Inflammatory macrophage treated with lipopolysaccharide for 4 hours (primary cell): ENCODE results near the gene ACLY.
"Not testable (repeated sequence)": the region's sequence is repeated elsewhere in the genome, so short reads cannot be mapped to it uniquely, and the experiment has no call there.

Experiments used
- DNase-seq: peaks from one replicate; pipeline ENCODE4 v3.0.0-alpha.2; 2020

Gene ACLY

GRCh38 chr17:41939044-41939692 lies 20.4 kb upstream of the ACLY start:
- DNase-seq: no peak

DNA sequence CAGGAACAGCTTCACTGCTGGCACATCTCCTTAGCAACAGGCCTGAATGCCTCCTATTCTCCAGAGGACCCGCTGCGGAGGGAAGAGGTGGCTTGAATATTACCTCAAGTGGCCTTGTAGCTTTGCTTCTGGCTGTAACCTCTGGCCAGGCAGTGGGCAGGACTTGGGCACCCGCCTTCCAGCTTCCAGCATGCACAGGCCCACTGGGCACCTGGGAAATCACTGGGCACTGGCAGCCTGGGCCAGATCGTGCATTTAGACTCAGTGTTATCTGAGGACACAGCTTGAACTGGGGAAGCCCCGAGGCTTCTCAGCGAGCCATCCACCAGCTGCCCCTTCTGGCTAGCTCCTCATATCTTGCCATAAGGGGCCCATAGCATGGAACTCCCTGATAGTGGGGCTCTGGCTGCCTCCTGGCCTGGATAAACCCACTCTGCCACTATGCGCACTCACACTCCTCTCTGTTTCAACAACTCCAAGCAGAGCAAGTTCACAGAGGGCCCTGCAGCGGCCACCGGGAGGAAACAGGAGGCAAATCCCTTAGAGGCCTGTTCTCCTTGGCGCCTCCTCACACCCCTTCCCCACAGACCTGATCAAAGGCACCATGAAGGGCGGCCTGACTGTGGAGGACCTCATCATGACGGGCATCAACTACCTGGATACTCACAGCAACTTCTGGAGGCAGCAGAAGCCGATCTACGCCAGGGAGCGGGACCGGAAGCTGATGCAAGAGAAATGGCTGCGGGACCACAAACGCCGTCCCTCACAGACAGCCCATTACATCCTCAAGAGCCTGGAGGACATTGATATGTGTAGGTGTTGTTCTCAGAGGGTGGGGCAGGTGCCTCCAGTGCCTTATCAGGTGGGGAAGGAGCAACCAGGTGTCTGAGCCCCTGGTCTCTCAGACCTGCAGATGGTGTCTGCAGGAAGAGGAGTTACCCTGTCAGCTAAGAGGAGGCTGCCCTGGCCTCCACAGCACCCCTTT lies 19.5 kb upstream of the ACLY start:
- no peak for DNase-seq

GRCh38 chr17:41935641-41936040 lies 16.9 kb upstream of the ACLY start:
- no peak for DNase-seq

DNA sequence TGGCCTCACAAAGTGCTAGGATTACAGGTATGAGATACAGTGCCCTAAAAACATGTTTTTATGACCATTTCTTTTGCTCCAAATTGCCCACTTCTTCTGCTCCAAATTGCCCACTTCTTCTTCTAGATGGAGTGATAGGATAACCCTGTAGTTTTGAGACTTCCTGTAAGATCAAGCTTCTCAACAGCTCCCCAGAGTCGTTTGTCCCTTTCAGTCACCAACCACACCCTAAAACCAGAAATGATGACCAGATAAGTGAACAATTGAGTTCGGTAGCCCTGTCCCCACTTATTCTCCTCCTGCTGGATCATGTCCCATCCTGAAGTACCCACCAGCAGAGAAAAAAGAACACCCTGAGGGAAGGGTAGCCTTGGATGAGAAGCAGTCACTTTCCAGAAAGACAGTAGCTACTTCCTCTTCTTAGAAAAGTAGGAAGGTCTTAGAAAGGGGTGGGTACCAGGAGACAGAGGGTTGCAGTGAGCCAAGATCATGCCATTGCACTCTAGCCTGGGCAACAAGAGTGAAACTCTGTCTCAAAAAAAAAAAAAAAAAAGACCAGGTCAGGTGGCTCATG lies 14.2 kb upstream of the ACLY start:
- DNase-seq: peak; percentile 81

- DNase-seq: not testable (repeated sequence)
Measured at GRCh38 chr17:41931715-41932114, 13.0 kb upstream of the ACLY start.

DNA sequence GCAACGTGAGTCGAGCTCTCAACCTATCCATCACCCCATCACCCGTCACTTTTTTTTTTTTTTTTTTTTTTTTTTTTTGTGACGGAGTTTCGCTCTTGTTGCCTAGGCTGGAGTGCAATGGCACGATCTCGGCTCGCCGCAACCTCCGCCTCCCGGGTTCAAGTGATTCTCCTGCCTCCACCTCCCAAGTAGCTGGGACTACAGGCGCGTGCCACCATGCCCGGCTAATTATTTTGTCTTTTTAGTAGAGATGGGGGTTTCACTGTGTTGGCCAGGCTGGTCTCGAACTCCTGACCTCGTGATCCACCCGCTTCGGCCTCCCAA lies 12.0 kb upstream of the ACLY start:
- DNase-seq: not testable (repeated sequence)

DNA sequence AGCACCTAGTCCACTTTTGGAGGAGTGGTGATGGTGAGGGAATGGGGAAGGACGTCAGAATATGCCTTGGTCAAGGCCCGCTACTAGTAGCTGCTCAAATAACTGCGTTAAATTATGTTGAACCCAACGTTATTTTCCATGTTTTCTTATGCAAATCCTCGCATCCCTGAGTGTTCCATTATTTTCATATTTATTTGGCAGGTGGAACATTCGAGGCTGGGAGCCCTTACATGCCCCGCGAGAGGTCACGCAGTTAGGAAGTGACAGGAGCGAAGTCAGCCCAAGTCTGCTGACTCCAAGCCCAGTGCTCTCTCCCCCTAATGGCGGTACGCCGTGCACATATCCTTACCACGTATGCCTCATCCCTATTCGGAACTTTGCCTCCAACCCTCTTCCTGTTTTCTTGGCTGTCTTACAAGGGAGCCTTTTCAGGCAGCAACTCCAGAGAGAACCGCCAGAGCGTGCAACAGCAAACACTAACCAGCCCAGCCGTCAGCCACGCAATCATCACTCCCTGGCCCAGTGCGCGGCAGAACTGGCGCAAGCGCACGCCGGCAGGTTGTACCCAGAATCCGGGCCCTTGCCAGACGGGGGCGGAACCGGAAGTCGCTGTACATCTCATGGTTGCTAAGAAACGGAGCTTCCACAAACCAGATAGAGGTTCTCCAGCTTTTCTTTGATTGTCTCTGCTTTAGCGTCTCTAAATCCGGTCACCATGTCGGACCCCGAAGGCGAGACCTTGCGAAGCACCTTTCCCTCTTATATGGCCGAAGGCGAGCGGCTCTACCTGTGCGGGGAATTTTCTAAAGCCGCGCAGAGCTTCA lies 11.5 kb upstream of the ACLY start, which contains the start of gene ODAD4:
Gene ODAD4 (plus strand): TSS at position 609 of the 824 bp plus-strand sequence. CDS start 107 bp downstream, at position 716.
- peak; percentile 99 for DNase-seq

DNA sequence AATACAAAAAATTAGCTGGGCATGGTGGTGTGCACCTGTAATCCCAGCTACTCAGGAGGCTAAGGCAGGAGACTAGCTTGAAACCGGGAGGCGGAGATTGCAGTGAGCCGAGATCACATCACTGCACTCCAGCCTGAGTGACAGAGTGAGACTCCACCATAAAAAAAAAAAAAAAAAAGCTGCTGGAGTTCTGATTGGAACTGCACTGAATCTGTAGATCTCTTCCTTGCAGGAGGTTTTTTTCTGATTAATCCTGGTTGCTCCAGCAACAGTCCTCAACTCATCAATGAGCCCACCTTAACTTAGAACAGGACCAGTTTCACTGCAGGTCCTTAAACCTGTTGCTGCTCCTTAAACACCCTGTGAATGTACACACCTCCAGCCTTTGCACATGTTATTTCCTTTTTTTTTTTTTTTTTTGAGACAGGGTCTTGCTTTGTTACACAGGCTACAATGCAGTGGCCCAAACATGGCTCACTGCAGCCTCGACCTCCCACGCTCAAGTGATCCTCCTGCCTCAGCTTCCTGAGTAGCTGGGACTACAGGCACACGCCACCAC lies 10.0 kb upstream of the ACLY start:
- DNase-seq: no peak

DNA sequence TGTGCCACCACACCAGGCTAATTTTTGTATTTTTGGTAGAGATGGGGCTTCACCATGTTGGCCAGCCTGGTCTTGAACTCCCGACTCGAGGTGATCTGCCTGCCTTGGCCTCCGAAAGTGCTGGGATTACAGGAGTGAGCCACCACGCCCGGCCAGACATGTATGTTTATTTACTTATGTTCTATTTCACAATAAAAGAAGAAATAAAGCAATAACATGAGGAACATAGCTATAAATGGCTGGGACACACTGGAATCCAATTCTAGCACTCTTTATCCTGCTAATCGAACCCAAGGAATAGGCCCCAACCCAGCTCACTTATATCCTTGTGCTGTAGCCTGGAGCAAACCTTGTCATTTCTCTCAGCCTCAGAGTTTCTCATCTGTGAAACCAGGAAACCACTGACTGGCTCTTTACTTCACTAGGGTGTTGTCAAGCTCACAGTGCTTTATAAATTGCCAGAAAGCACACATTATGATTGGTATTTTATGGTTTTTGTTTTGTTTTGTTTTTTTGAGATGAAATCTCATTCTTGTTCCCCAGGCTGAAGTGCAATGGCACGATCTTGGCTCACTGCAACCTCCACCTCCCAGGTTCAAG lies 7.3 kb upstream of the ACLY start:
- DNase-seq: no peak

GRCh38 chr17:41920580-41920955 lies 1.8 kb upstream of the ACLY start:
- DNase-seq: no peak

- no peak for DNase-seq
Measured at GRCh38 chr17:41919840-41920579, 1.3 kb upstream of the ACLY start.

GRCh38 chr17:41919165-41919817 lies 540 bp upstream of the ACLY start:
- DNase-seq: peak; percentile 34

DNA sequence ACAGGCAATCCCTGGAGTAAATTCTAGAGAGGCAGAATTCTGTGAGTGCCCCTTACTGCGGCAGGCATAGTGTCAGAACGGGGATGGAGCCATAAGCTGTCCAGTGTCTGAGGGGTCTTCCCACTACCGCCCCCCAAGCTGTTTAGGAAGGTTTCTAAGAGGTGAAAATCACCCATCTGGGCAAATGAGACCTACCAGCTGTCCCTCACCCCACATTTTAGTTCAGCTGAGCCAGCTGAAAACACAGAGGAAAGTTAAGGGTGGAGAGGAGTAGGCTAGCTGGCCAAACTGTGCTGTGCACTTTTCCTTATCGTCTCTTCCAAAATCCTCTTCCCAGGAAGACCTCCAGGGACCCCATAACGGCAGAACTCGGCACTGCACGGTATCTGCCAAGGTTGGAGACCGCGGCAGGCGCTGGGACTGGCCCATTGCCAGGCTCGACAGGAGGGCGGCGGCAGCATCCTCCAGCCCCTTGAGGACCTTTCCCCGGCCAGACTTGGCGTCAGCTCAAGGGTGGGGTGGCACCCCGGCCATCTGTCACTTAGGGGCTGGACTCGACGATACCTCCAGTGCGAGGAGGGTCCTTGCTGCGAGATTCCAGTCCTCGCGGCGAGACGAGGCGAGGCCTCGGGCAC lies 955 bp downstream of the ACLY start:
- peak; percentile 7 for DNase-seq

- no peak for DNase-seq
Measured at GRCh38 chr17:41917192-41917591, 1.6 kb downstream of the ACLY start.

DNA sequence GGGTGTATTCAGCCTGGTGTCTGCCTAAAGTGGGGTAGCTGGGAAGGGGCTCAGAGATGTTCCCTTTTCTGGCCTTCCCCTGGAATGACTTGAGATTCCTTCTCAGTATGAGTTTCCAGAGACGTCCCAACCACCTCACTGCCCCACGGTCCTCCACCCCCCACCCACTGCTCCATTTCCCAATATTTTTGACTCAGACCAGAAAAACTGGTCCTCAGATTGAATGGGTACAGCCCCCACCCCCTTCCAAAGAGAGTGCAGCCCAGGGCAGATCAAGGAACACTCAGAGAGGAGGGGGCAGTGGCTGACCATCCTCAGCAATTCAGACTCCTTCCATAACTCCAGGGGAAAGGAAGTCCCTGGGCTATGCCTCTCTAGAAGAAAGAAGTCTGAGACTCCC lies 3.2 kb downstream of the ACLY start:
- no peak for DNase-seq

GRCh38 chr17:41915020-41915419 lies 3.7 kb downstream of the ACLY start:
- DNase-seq: no peak

DNA sequence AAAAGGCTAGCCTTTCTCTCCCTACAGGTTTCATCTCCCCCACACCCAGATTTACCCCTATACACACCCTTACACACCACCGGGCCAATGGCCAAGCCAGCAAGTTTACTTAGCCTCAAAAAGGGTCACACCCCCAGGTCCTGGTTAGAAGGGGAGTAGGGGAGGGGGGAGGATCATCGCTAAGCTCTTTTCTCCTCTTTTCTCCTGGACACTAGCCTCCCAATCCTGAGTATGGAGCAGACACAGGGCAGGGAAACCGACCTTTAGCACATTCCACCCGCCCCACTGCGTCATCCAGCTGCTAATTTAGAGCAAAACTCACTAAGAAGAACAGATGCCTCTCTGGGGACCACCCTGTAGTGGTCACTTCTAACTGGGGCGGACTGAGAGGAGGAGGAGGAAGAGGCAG lies 4.4 kb downstream of the ACLY start:
- no peak for DNase-seq

- no peak for DNase-seq
Measured at GRCh38 chr17:41913798-41914197, 5.0 kb downstream of the ACLY start.

DNA sequence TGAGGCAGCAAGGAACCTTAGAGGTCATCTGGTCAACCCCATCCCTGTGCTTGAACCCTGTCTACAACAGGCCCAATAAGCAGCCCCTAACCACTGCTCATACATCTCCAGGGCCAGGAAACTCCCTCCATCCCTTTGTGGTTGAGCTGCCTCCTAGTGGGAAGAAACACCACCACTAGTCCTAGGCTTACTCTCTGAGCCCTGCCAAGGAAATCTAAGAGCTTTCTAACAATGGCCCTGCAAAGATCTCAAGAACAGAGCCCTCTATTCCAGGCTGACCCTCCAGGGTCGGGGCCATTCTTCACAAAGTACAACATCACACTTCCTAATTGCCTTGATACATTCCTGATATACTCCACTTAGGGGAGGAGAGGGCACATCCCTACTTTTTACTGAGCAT lies 5.8 kb downstream of the ACLY start:
- DNase-seq: no peak

DNA sequence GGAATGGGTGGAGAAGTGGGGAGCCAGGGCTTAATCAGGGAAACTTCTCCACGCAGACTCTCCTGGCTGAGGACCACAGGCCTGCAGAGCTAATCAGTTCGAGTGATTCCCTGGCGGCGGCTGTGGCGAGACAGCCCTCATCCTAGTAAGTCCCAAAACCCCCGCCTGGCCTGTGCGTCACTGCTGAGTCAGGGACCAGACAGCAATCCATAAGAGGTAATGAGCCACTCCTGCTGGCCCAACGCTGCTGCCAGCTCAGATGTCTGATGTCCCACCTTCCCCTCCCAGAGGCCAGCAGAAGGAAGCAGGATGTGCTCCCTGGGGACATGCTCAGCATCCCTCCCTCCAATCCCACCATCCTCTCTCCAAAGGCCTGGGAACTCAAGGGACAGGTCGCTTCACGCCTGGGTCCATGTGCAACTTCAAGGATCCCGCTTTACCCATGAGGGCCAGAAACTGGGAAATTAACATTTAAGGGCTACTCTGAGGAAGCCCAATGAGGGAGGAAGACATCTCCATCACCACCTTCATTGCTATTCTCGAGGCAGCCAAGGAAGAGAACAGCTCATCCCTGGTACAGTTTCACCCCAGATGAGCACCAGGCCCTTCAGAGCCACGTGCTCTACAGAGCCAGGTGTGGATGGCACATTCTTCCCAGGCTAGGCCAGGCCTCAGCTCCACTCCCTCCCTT lies 7.9 kb downstream of the ACLY start:
- DNase-seq: no peak
